WTC11 (cell line): ENCODE data around the gene BPIFB2. TPM values are rescaled to one million over a fixed set of nuclear protein-coding genes. Genes with fewer than 3 reads are reported as not detected.
A peak's percentile ranks its signal among the peaks of the same experiment; 100 is the strongest.

Experiments used
- ATAC-seq: fragments of 200-7000 bp; cut with Tn5 transposase; 2 replicates; pipeline ENCODE4 v1.10.0; 2021; ENCODE audit warnings: mild to moderate bottlenecking, moderate library complexity
- CTCF ChIA-PET: fragments of 300-600 bp; sonication (Branson Sonifier 250); formaldehyde crosslinking; loops from one replicate; lab custom pipeline; 2021; ENCODE audit warnings: antibody characterized with exemption; lab: Charles Lee
- POLR2A ChIA-PET: fragments of 350-600 bp; sonication (Branson Sonifier 250); formaldehyde crosslinking; loops from one replicate; lab custom pipeline; 2021; ENCODE audit warnings: antibody characterized with exemption; lab: Charles Lee
- DNase-seq: peaks from one replicate; pipeline ENCODE4 v3.0.0; 2021; ENCODE audit warnings: low spot score
- H3K27ac Mint-ChIP-seq: 2 replicates; pipeline ENCODE4 v1.8.0; 2021; ENCODE audit warnings: mixed read lengths
- H3K27me3 Mint-ChIP-seq: 2 replicates; pipeline ENCODE4 v1.8.0; 2021; ENCODE audit warnings: low read depth, mild to moderate bottlenecking, moderate library complexity, mixed read lengths
- H3K36me3 Mint-ChIP-seq: 2 replicates; pipeline ENCODE4 v1.8.0; 2021; ENCODE audit warnings: mixed read lengths
- H3K4me1 Mint-ChIP-seq: 2 replicates; pipeline ENCODE4 v1.8.0; 2022; ENCODE audit warnings: mixed read lengths
- H3K4me3 Mint-ChIP-seq: 2 replicates; pipeline ENCODE4 v1.8.0; 2021; ENCODE audit warnings: mild to moderate bottlenecking, moderate library complexity, mixed read lengths
- H3K9me3 Mint-ChIP-seq: 2 replicates; pipeline ENCODE4 v1.8.0; 2021; ENCODE audit warnings: mixed read lengths
- ESRRA ChIP-seq: sonication (generic); formaldehyde crosslinking; IDR thresholded peaks from 2 replicates; pipeline ENCODE4 v1.8.1; 2022; ENCODE audit warnings: mild to moderate bottlenecking, missing genetic modification reagents, borderline replicate concordance
- GABPB1 ChIP-seq: sonication (generic); formaldehyde crosslinking; IDR thresholded peaks from 2 replicates; pipeline ENCODE4 v1.8.1; 2023; ENCODE audit warnings: mild to moderate bottlenecking, missing genetic modification reagents
- JUN ChIP-seq: sonication (generic); formaldehyde crosslinking; IDR thresholded peaks from 2 replicates; pipeline ENCODE4 v1.8.0; 2023; ENCODE audit warnings: mild to moderate bottlenecking, missing genetic modification reagents
- NFYB ChIP-seq: sonication (generic); formaldehyde crosslinking; conservative IDR thresholded peaks from 2 replicates; pipeline ENCODE4 v1.8.0; 2022; ENCODE audit warnings: low read depth, missing genetic modification reagents
- NR2C2 ChIP-seq: sonication (generic); formaldehyde crosslinking; IDR thresholded peaks from 2 replicates; pipeline ENCODE4 v1.8.0; 2022; ENCODE audit warnings: mild to moderate bottlenecking, missing genetic modification reagents
- ZNF121 ChIP-seq: sonication (generic); formaldehyde crosslinking; IDR thresholded peaks from 2 replicates; pipeline ENCODE4 v1.8.0; 2023; ENCODE audit warnings: missing genetic modification reagents
- ZNF138 ChIP-seq: sonication (generic); formaldehyde crosslinking; conservative IDR thresholded peaks from 2 replicates; pipeline ENCODE4 v1.8.1; 2022; ENCODE audit warnings: mild to moderate bottlenecking, moderate library complexity, missing genetic modification reagents
- ZNF416 ChIP-seq: fragments of 250-450 bp; sonication (Bioruptor Pico); IDR thresholded peaks from 2 replicates; pipeline ENCODE4 v1.9.0; 2021; ENCODE audit warnings: mild to moderate bottlenecking, inconsistent platforms
- total RNA-seq: library from RNA; stranded (reverse); gene quantifications from 3 replicates; pipeline ENCODE4 v1.2.3, GENCODE V29; 2021
- TF ChIP-seq, protein P1 (sequence below): fragments of 250-450 bp; sonication (Bioruptor Pico); IDR thresholded peaks from 2 replicates; pipeline ENCODE4 v1.9.0; 2021; ENCODE audit warnings: mild to moderate bottlenecking
- TF ChIP-seq, protein P2 (sequence below): sonication (generic); formaldehyde crosslinking; IDR thresholded peaks from 2 replicates; pipeline ENCODE4 v1.8.1; 2022; ENCODE audit warnings: low read depth, mild to moderate bottlenecking, moderate library complexity, missing genetic modification reagents, borderline replicate concordance
- TF ChIP-seq, protein P3 (sequence below): sonication (generic); formaldehyde crosslinking; IDR thresholded peaks from 2 replicates; pipeline ENCODE4 v1.8.0; 2022; ENCODE audit warnings: missing genetic modification reagents
- TF ChIP-seq, protein P4 (sequence below): sonication (generic); formaldehyde crosslinking; IDR thresholded peaks from 2 replicates; pipeline ENCODE4 v1.8.0; 2022; ENCODE audit warnings: mild to moderate bottlenecking, missing genetic modification reagents
- TF ChIP-seq, protein P5 (sequence below): sonication (generic); formaldehyde crosslinking; IDR thresholded peaks from 2 replicates; pipeline ENCODE4 v1.8.0; 2023; ENCODE audit warnings: missing genetic modification reagents

Gene BPIFB2
- total RNA-seq, 1 experiment from 2014 or later = 0.09 TPM

DNA sequence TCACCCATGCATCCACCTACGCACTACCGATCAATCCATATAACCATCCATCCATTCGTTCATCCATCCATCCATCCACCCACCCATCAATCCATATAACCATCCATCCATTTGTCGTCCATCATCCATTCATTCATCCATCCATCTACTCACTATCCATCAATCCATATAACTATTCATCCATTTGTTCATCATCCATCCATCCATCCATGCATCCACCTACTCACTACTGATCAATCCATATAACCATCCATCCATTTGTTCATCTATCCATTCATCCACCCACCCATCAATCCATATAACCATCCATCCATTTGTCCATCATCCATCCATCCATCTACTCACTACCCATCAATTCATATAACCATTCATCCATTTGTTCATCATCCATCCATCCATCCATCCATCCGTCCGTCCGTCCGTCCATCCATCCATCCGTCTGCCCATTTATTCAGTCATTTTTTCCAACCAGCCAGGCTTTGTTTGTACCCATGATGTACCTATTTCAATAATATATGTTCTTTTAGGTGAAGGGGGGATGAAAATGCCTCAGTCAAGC lies 17.9 kb downstream of the BPIFB2 start:
- Mint-ChIP-seq H3K27ac (no peak overlapping the region), H3K4me3 (no peak overlapping the region), H3K9me3 (no peaks in the 10 kb centered on the region), H3K36me3 (no peaks in the 10 kb centered on the region), H3K4me1 (no peaks in the 10 kb centered on the region), H3K27me3 (no peaks in the 10 kb centered on the region)
- DNase-seq (no peak), ATAC-seq (no peak)
- ChIA-PET CTCF (no interaction called here), POLR2A (no interaction called here)
- TF ChIP-seq, protein P1, sequence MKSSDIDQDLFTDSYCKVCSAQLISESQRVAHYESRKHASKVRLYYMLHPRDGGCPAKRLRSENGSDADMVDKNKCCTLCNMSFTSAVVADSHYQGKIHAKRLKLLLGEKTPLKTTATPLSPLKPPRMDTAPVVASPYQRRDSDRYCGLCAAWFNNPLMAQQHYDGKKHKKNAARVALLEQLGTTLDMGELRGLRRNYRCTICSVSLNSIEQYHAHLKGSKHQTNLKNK = no peak

DNA sequence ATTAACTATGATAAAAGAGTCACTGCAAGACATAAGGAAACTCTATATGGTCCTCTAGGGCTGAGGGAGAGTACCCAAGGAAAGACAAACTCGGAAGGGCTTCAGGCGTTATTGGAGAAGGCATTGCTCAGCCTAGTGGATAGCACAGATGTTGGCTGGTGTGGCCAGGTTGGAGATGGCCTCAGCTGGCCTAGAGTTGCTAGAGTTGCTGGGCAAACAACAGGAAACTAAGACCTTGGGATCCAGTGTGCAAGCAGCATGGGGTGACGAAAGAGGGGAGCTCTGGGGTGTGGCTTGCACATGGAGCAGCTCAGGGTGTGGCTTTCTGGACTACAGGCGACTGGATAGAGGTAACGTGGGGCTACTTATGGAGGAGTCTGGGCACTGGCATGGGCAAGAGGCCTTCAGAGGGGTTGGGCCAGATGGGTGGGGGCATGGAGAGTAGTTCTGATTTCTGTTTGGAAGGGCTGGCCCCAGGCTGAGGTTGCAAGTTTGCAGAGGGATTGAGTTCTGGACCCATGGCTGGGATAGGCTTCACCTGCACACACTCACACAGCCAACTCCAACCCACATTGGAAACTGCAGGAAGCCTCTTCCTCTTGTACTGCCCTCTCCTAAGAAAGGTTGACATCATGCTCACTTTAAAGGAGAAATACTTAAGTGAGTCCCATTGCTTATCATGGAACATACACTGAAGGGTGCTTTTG lies 18.7 kb downstream of the BPIFB2 start:
- H3K36me3 Mint-ChIP-seq = no peaks in the 10 kb centered on the region
- CTCF ChIA-PET = interaction anchor here (0.9 kb wide), 1 partner anchor 70 kb away, joined by 3 read pairs; no protein-coding TSS in a partner anchor
- POLR2A ChIA-PET = no interaction called here
- no peaks in the 10 kb centered on the region; the same call in 1 of the 2 replicates for H3K27me3 Mint-ChIP-seq
- no peaks in the 10 kb centered on the region for H3K9me3 Mint-ChIP-seq
- DNase-seq (no peak), ATAC-seq (no peak)
- TF ChIP-seq ZNF138 (CRISPR knock-in tag) (no peak), ZNF121 (CRISPR knock-in tag) (no peak), GABPB1 (CRISPR knock-in tag) (peak; percentile 41; the same call in 1 of the 2 replicates)
- no peaks in the 10 kb centered on the region for H3K4me1 Mint-ChIP-seq
- no peak overlapping the region for H3K4me3 Mint-ChIP-seq
- no peak overlapping the region for H3K27ac Mint-ChIP-seq

DNA sequence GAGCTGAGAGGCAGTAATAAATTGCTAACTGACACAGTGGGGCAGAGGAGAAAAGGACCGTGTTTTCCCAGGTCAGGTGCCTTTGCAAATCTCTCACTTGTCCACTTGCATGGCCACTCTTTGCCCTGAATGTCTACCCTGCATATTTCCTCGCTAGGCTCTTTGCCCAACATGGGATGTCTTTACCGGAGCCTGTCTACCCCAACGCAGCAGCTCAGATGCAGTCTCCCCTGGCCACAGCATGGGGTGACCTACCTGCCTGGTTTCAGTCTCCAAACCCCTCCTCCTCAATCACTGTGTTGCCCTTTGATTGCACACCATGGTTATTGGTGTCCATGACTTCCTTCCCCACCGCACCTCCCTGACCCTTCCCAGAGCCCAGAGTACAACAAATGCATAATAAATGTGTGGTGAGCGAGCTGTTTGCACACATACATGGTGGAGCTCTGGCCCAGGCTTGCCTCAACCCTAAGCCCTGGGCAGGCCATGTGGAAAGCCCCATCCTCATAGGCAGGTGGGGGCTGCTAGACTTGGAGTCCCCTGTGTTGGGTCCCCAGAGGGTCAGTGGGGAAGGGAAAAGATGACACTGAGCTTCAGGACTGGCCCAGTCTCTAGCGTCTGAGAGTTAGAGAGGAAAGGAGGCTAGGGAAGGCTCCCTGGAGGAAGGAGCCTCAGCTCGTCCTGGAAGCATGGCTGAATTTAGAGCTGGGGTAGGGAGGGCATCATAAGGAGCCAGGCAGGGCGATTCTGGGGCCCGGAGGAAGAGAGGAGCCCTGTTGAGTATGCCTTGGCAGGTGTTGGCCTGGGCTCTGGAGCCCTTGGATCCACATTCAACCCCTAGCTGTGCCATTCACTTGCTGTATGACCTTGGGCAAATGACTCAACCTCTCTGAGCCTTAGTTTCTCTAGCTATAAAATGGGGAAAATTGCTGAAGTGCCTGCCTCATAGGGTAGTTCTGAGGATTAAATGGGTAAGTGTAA lies 19.6 kb downstream of the BPIFB2 start:
- no peak overlapping the region for H3K27ac Mint-ChIP-seq
- ChIA-PET POLR2A (no interaction called here), CTCF (interaction anchor here (0.8 to 0.9 kb wide), 2 partner anchors 69 to 133 kb away, joined by 3 read pairs; no protein-coding TSS in a partner anchor)

DNA sequence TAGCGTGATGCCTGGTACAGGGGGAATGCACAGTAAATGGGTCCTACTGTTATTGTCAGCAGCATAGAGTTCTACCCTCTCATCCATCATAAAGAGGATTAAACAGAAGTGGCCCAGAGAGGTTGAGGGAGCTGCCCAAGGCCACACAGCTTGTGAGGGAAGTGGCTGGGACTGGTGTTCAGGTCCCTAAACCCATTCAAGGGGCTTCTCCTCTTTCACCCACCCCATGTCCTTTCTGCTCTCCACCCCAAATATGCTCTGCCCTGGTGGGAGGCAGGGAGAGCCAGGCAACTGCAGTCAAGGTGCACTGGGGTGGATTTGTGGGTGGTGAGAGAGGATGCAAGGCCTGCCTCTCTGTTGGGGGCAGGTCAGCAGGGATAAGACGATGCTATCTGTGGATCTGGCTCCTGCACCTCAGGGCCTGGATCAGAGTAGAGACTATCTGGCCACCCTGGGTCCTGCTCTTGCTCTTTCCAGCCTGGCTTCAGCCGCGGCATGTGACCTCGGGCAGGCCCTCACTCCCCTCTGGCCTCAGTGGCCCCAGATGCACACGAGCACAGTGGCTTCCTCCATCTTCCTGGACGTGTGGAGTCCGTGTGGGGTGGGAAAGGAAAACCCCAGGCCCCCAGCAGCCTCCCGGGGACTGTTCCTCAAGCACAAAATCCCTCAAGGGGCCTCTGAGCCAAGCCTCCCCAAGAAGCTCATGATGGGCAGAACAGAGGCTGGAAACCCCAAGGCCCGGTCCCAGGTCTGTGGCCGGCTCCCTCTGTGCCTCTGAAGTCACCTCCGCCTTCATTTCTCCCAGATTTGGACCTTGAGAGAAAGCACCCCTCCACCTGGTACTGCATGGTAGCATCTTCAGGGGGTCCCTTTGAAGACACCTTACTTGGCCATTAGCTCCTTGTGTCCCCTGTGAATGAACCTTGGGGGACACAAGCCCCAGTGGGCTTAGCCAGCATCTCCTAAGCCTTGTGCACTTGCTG lies 20.6 kb downstream of the BPIFB2 start:
- Mint-ChIP-seq H3K4me3 (no peak overlapping the region), H3K36me3 (no peaks in the 10 kb centered on the region), H3K9me3 (peaks cover 1% of the 10 kb centered on the region; the same call in 1 of the 2 replicates), H3K27ac (no peak overlapping the region), H3K4me1 (no peaks in the 10 kb centered on the region), H3K27me3 (peaks cover under 1% of the 10 kb centered on the region)
- CTCF ChIA-PET = interaction anchor here (0.8 kb wide), 1 partner anchor 134 kb away, joined by 3 read pairs; no protein-coding TSS in a partner anchor
- POLR2A ChIA-PET = no interaction called here
- ATAC-seq (no peak), DNase-seq (no peak)
- TF ChIP-seq, protein P2, sequence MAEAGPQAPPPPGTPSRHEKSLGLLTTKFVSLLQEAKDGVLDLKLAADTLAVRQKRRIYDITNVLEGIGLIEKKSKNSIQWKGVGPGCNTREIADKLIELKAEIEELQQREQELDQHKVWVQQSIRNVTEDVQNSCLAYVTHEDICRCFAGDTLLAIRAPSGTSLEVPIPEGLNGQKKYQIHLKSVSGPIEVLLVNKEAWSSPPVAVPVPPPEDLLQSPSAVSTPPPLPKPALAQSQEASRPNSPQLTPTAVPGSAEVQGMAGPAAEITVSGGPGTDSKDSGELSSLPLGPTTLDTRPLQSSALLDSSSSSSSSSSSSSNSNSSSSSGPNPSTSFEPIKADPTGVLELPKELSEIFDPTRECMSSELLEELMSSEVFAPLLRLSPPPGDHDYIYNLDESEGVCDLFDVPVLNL (CRISPR knock-in tag) = no peak
- TF ChIP-seq, protein P3, sequence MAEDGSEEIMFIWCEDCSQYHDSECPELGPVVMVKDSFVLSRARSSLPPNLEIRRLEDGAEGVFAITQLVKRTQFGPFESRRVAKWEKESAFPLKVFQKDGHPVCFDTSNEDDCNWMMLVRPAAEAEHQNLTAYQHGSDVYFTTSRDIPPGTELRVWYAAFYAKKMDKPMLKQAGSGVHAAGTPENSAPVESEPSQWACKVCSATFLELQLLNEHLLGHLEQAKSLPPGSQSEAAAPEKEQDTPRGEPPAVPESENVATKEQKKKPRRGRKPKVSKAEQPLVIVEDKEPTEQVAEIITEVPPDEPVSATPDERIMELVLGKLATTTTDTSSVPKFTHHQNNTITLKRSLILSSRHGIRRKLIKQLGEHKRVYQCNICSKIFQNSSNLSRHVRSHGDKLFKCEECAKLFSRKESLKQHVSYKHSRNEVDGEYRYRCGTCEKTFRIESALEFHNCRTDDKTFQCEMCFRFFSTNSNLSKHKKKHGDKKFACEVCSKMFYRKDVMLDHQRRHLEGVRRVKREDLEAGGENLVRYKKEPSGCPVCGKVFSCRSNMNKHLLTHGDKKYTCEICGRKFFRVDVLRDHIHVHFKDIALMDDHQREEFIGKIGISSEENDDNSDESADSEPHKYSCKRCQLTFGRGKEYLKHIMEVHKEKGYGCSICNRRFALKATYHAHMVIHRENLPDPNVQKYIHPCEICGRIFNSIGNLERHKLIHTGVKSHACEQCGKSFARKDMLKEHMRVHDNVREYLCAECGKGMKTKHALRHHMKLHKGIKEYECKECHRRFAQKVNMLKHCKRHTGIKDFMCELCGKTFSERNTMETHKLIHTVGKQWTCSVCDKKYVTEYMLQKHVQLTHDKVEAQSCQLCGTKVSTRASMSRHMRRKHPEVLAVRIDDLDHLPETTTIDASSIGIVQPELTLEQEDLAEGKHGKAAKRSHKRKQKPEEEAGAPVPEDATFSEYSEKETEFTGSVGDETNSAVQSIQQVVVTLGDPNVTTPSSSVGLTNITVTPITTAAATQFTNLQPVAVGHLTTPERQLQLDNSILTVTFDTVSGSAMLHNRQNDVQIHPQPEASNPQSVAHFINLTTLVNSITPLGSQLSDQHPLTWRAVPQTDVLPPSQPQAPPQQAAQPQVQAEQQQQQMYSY (CRISPR knock-in tag) = no peak

More for the DNA sequence above, 19.6 kb downstream of the BPIFB2 start:
- no peak for TF ChIP-seq NR2C2 (CRISPR knock-in tag)
- TF ChIP-seq, protein P4, sequence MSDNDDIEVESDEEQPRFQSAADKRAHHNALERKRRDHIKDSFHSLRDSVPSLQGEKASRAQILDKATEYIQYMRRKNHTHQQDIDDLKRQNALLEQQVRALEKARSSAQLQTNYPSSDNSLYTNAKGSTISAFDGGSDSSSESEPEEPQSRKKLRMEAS (CRISPR knock-in tag) = no peak
- TF ChIP-seq, protein P5, sequence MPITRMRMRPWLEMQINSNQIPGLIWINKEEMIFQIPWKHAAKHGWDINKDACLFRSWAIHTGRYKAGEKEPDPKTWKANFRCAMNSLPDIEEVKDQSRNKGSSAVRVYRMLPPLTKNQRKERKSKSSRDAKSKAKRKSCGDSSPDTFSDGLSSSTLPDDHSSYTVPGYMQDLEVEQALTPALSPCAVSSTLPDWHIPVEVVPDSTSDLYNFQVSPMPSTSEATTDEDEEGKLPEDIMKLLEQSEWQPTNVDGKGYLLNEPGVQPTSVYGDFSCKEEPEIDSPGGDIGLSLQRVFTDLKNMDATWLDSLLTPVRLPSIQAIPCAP (CRISPR knock-in tag) = no peak
- no peak for TF ChIP-seq JUN (CRISPR knock-in tag)
- no peak for TF ChIP-seq ZNF416 (CRISPR knock-in tag)
- no peak for TF ChIP-seq NFYB (CRISPR knock-in tag)
- no peak for TF ChIP-seq ESRRA (CRISPR knock-in tag)
- no peaks in the 10 kb centered on the region for H3K4me1 Mint-ChIP-seq
- H3K9me3 Mint-ChIP-seq = no peaks in the 10 kb centered on the region
- H3K27me3 Mint-ChIP-seq = no peaks in the 10 kb centered on the region; the same call in 1 of the 2 replicates
- no peaks in the 10 kb centered on the region for H3K36me3 Mint-ChIP-seq
- ATAC-seq = no peak
- DNase-seq = no peak
- H3K4me3 Mint-ChIP-seq = no peak overlapping the region
